DOHH2 (cell line): ENCODE measurements around the gene TLL2.

ENCODE experiments used
- H3F3A ChIP-seq: fragments of 200-600 bp; sonication (generic), shearing (Covaris generic); 2 replicates; pipeline ENCODE4 v1.6.0; 2016; ENCODE audit warnings: antibody characterized with exemption, mild to moderate bottlenecking; ENCODE audit not compliant: control insufficient read depth, insufficient read depth
- H3K27ac ChIP-seq: fragments of 200-600 bp; sonication (generic); 2 replicates; pipeline ENCODE4 v1.5.1; 2014; ENCODE audit warnings: low read depth, mild to moderate bottlenecking, low read length, moderate library complexity
- H3K27me3 ChIP-seq: fragments of 200-600 bp; sonication (generic); 2 replicates; pipeline ENCODE4 v1.6.1; 2014; ENCODE audit warnings: mild to moderate bottlenecking, low read length, mixed read lengths; ENCODE audit not compliant: control insufficient read depth
- H3K36me3 ChIP-seq: fragments of 200-600 bp; sonication (generic); 2 replicates; pipeline ENCODE4 v1.6.1; 2014; ENCODE audit warnings: mild to moderate bottlenecking, low read length, moderate library complexity, mixed read lengths; ENCODE audit not compliant: control insufficient read depth
- H3K4me1 ChIP-seq: fragments of 200-600 bp; sonication (generic); 2 replicates; pipeline ENCODE4 v1.6.1; 2014; ENCODE audit warnings: mild to moderate bottlenecking, low read length, mixed read lengths; ENCODE audit not compliant: control insufficient read depth
- H3K4me2 ChIP-seq: fragments of 200-600 bp; sonication (generic); 2 replicates; pipeline ENCODE4 v1.6.0; 2014; ENCODE audit warnings: mild to moderate bottlenecking, low read length, moderate library complexity
- H3K4me3 ChIP-seq: fragments of 200-600 bp; sonication (generic); 2 replicates; pipeline ENCODE4 v1.5.1; 2014; ENCODE audit warnings: mild to moderate bottlenecking, low read length, mixed read lengths
- H3K79me2 ChIP-seq: fragments of 200-600 bp; sonication (generic); 2 replicates; pipeline ENCODE4 v1.6.1; 2014; ENCODE audit warnings: mild to moderate bottlenecking, low read length, mixed read lengths; ENCODE audit not compliant: control insufficient read depth
- H3K9me2 ChIP-seq: fragments of 200-600 bp; sonication (generic); replicated peaks from 2 replicates; pipeline ENCODE4 v1.6.1; 2014; ENCODE audit warnings: mild to moderate bottlenecking, low read length, mixed read lengths; ENCODE audit not compliant: control insufficient read depth
- H3K9me3 ChIP-seq: fragments of 200-600 bp; sonication (generic); 2 replicates; pipeline ENCODE4 v1.6.1; 2014; ENCODE audit warnings: antibody characterized with exemption, low read length, mixed read lengths; ENCODE audit not compliant: control insufficient read depth, insufficient read depth
- H4K20me1 ChIP-seq: fragments of 200-600 bp; sonication (generic); 2 replicates; pipeline ENCODE4 v1.6.0; 2014; ENCODE audit warnings: low read depth, mild to moderate bottlenecking, antibody characterized with exemption, low read length, moderate library complexity; ENCODE audit not compliant: control insufficient read depth, insufficient read depth
- CTCF ChIP-seq: fragments of 200-600 bp; sonication (generic); IDR thresholded peaks from one replicate; pipeline ENCODE4 v1.5.1; 2014; ENCODE audit warnings: antibody characterized with exemption, mild to moderate bottlenecking, low read depth, low read length; ENCODE audit not compliant: poor library complexity, severe bottlenecking
- EZH2phosphoT487 ChIP-seq: fragments of 200-600 bp; sonication (generic); IDR thresholded peaks from 2 replicates; pipeline ENCODE4 v1.6.1; 2017; ENCODE audit warnings: borderline replicate concordance, mild to moderate bottlenecking, antibody characterized with exemption, low read length, moderate library complexity, mixed read lengths

Gene TLL2

GRCh38 chr10:96338279-96338925, 175.3 kb downstream of the TLL2 start:
- H3K27ac ChIP-seq, result no peak overlapping the region
- no peak for TF ChIP-seq EZH2phosphoT487
- TF ChIP-seq CTCF, result no peak
- no peaks in the 10 kb centered on the region for H3K27me3 ChIP-seq
- no peak overlapping the region for H3K4me3 ChIP-seq
- peaks cover 3% of the 10 kb centered on the region for H3K4me1 ChIP-seq
- H4K20me1 ChIP-seq, result no peaks in the 10 kb centered on the region
- H3K79me2 ChIP-seq, result no peaks in the 10 kb centered on the region
- no peak overlapping the region for H3K4me2 ChIP-seq
- no peaks in the 10 kb centered on the region for H3F3A ChIP-seq
- H3K9me3 ChIP-seq, result no peaks in the 10 kb centered on the region
- H3K9me2 ChIP-seq, result no peaks in the 10 kb centered on the region
- H3K36me3 ChIP-seq, result no peaks in the 10 kb centered on the region

- TF ChIP-seq CTCF, result no peak
- no peak for TF ChIP-seq EZH2phosphoT487
- H3F3A ChIP-seq, result no peaks in the 10 kb centered on the region
- no peaks in the 10 kb centered on the region for H4K20me1 ChIP-seq
- no peak overlapping the region for H3K4me3 ChIP-seq
- peaks cover 15% of the 10 kb centered on the region for H3K4me1 ChIP-seq
- H3K79me2 ChIP-seq, result no peaks in the 10 kb centered on the region
- H3K27me3 ChIP-seq, result no peaks in the 10 kb centered on the region
- no peak overlapping the region for H3K4me2 ChIP-seq
- no peaks in the 10 kb centered on the region for H3K9me2 ChIP-seq
- no peaks in the 10 kb centered on the region for H3K36me3 ChIP-seq
- no peaks in the 10 kb centered on the region for H3K9me3 ChIP-seq
- H3K27ac ChIP-seq, result no peak overlapping the region
Measured at GRCh38 chr10:96337106-96337505, 176.6 kb downstream of the TLL2 start.

GRCh38 chr10:96334616-96335526, 178.9 kb downstream of the TLL2 start:
- no peaks in the 10 kb centered on the region for H3K9me2 ChIP-seq
- peaks cover 15% of the 10 kb centered on the region for H3K4me1 ChIP-seq
- no peaks in the 10 kb centered on the region for H4K20me1 ChIP-seq
- H3K9me3 ChIP-seq, result no peaks in the 10 kb centered on the region
- no peak overlapping the region for H3K4me3 ChIP-seq
- no peaks in the 10 kb centered on the region for H3F3A ChIP-seq
- no peak overlapping the region for H3K4me2 ChIP-seq
- no peaks in the 10 kb centered on the region for H3K27me3 ChIP-seq
- no peaks in the 10 kb centered on the region for H3K36me3 ChIP-seq
- no peak overlapping the region for H3K27ac ChIP-seq
- peak; percentile 76 for TF ChIP-seq CTCF
- no peak for TF ChIP-seq EZH2phosphoT487
- no peaks in the 10 kb centered on the region for H3K79me2 ChIP-seq
